Keratinocyte (primary cell): ENCODE data around the gene MTIF2. TPM values are rescaled to one million over a fixed set of nuclear protein-coding genes. Genes with fewer than 3 reads are reported as not detected.
A peak's percentile ranks its signal among the peaks of the same experiment; 100 is the strongest.
"Not testable (repeated sequence)": the region's sequence is repeated elsewhere in the genome, so short reads cannot be mapped to it uniquely, and the experiment has no call there.

Experiments used
- DNase-seq: peaks from one replicate; pipeline ENCODE4 v3.0.0-alpha.2; 2011; ENCODE audit warnings: low read depth, missing footprints, low spot score
- FAIRE-seq: peaks from 2 replicates; lab custom pipeline; 2011; peaks lifted over from hg19 to GRCh38; lab: Jason Lieb, UNC
- H2AFZ ChIP-seq: 2 replicates; pipeline ENCODE4 v1.6.0; 2012; ENCODE audit warnings: low read length, control low read depth, inconsistent platforms; ENCODE audit not compliant: control insufficient read depth
- H3K27ac ChIP-seq: 2 replicates; pipeline ENCODE4 v1.5.1; 2011; ENCODE audit warnings: low read length; ENCODE audit not compliant: control insufficient read depth, insufficient read depth
- H3K27me3 ChIP-seq: 3 replicates; pipeline ENCODE4 v1.6.0; 2011; ENCODE audit warnings: low read length; ENCODE audit not compliant: control insufficient read depth, insufficient read depth; ENCODE audit errors: extremely low read depth
- H3K36me3 ChIP-seq, 2 experiments: 2 replicates in 1 of 2; 3 replicates in 1 of 2; pipeline ENCODE4 v1.5.1; 2011; ENCODE audit warnings: low read length in 2 of 2, mild to moderate bottlenecking in 1 of 2; ENCODE audit not compliant: control insufficient read depth in 2 of 2, insufficient read depth in 2 of 2; ENCODE audit errors: extremely low read depth in 1 of 2
- H3K4me1 ChIP-seq: 3 replicates; pipeline ENCODE4 v1.5.1; 2011; ENCODE audit warnings: low read length; ENCODE audit not compliant: control insufficient read depth, insufficient read depth; ENCODE audit errors: extremely low read depth
- H3K4me2 ChIP-seq: 3 replicates; pipeline ENCODE4 v1.6.0; 2011; ENCODE audit warnings: low read depth, low read length; ENCODE audit not compliant: control insufficient read depth, insufficient read depth; ENCODE audit errors: extremely low read depth
- H3K4me3 ChIP-seq, 3 experiments: fragments of 200-600 bp in 1 of 3; sonication (generic) in 1 of 3; 2 replicates in 2 of 3; 3 replicates in 1 of 3; pipeline ENCODE4 v1.5.1; 2011 to 2016; ENCODE audit warnings: low read length in 3 of 3, mild to moderate bottlenecking in 3 of 3, control low read depth in 2 of 3, inconsistent platforms in 1 of 3, low read depth in 1 of 3, mixed read lengths in 1 of 3, mixed run types in 1 of 3, moderate library complexity in 1 of 3; ENCODE audit not compliant: control insufficient read depth in 2 of 3, insufficient read depth in 2 of 3; ENCODE audit errors: extremely low read depth in 1 of 3
- H3K79me2 ChIP-seq: 2 replicates; pipeline ENCODE4 v1.6.0; 2012; ENCODE audit warnings: low read length; ENCODE audit not compliant: control insufficient read depth, insufficient read depth
- H3K9ac ChIP-seq: 3 replicates; pipeline ENCODE4 v1.6.0; 2011; ENCODE audit warnings: low read length; ENCODE audit not compliant: control insufficient read depth, insufficient read depth; ENCODE audit errors: extremely low read depth
- H3K9me1 ChIP-seq: 3 replicates; pipeline ENCODE4 v1.6.0; 2011; ENCODE audit warnings: low read length; ENCODE audit not compliant: control insufficient read depth, insufficient read depth; ENCODE audit errors: extremely low read depth
- H3K9me3 ChIP-seq: 2 replicates; pipeline ENCODE4 v1.5.1; 2012; ENCODE audit warnings: low read depth, low read length; ENCODE audit not compliant: control insufficient read depth
- H4K20me1 ChIP-seq: 3 replicates; pipeline ENCODE4 v1.6.0; 2011; ENCODE audit warnings: low read length; ENCODE audit not compliant: control insufficient read depth, insufficient read depth; ENCODE audit errors: extremely low read depth
- CTCF ChIP-seq, 3 experiments: IDR thresholded peaks in 1 of 3; conservative IDR thresholded peaks in 1 of 3; optimal IDR thresholded peaks in 1 of 3; 2 replicates in 2 of 3; 3 replicates in 1 of 3; pipeline versions ENCODE3 to v1.5.1; 2011; ENCODE audit warnings: low read length in 3 of 3, mild to moderate bottlenecking in 3 of 3, moderate library complexity in 2 of 3, control low read depth in 1 of 3, inconsistent platforms in 1 of 3; ENCODE audit not compliant: insufficient read depth in 2 of 3; ENCODE audit errors: extremely low read depth in 1 of 3
- EZH2 ChIP-seq: IDR thresholded peaks from one replicate; pipeline ENCODE4 v1.6.1; 2012; ENCODE audit warnings: inconsistent platforms, mild to moderate bottlenecking, low read length, moderate library complexity
- dilution Hi-C: fragments of 300-500 bp; cut with MboI; formaldehyde crosslinking; loops from one replicate; pipeline ENCODE4 v1.7.0; 2020; ENCODE audit warnings: low sequenced_read_pairs; ENCODE audit not compliant: extremely low pct_ligation_motif_present
- polyA plus RNA-seq, 5 experiments: library from polyadenylated mRNA; depleted of rRNA in 3 of 5; stranded (reverse) in 3 of 5; stranded (forward) in 1 of 5; unstranded in 1 of 5; fragments of >200 nt; gene quantifications; 1 replicate in 1 of 5; 2 replicates in 3 of 5; 3 replicates in 1 of 5; pipeline versions ENCODE4 v1.2.1 to v1.2.3, GENCODE V29; 2011 to 2012; ENCODE audit warnings: missing spikeins in 2 of 5, low read depth in 1 of 5, low replicate concordance in 1 of 5

MTIF2 gene
- polyA plus RNA-seq, 1 donor (not counting 4 experiments of a cell fraction or from before 2014, with no cell fraction given), result 38.9 TPM

GRCh38 chr2:55282110-55282917 is 13.3 kb upstream of the MTIF2 start:
- Histone ChIP-seq H2AFZ (peak overlapping the region; percentile 92), H3K27ac (peak overlapping the region; percentile 53), H3K4me2 (peak overlapping the region; percentile 87), H3K36me3 (no peaks in the 10 kb centered on the region), H3K9me1 (no peaks in the 10 kb centered on the region), H3K4me3 (peak overlapping the region; percentile 44 to 65 (median 62)), H3K27me3 (no peaks in the 10 kb centered on the region), H3K9me3 (no peaks in the 10 kb centered on the region), H3K79me2 (no peaks in the 10 kb centered on the region), H3K4me1 (peaks cover 14% of the 10 kb centered on the region), H3K9ac (peak overlapping the region; percentile 73), H4K20me1 (no peaks in the 10 kb centered on the region)
- FAIRE-seq, result no peak
- no peak for TF ChIP-seq EZH2
- TF ChIP-seq CTCF (optimal IDR thresholded peaks at IDR 0.05 in 1 of 3, IDR thresholded peaks at IDR 0.05 in 1 of 3, conservative IDR thresholded peaks at IDR 0.05 in 1 of 3; ENCODE audit: extremely low read depth in 1 of 3, insufficient read depth in 2 of 3, low read length in 3 of 3), result no peak
- dilution Hi-C loops, result no loop called here
- no peak for DNase-seq

- H3K79me2 ChIP-seq, H3K27me3 ChIP-seq, H3K36me3 ChIP-seq, H3K4me3 ChIP-seq, DNase-seq, H4K20me1 ChIP-seq, H3K9me1 ChIP-seq, H3K9me3 ChIP-seq, FAIRE-seq, H3K9ac ChIP-seq, dilution Hi-C loops: not testable (repeated sequence)
- Histone ChIP-seq H3K4me1 (peaks cover 14% of the 10 kb centered on the region), H2AFZ (peak overlapping the region; percentile 32), H3K4me2 (peak overlapping the region; percentile 87), H3K27ac (peak overlapping the region; percentile 18)
Observed at GRCh38 chr2:55280851-55281546, 12.0 kb upstream of the MTIF2 start.

GRCh38 chr2:55279859-55280424 is 10.9 kb upstream of the MTIF2 start:
- H3K9me3 ChIP-seq, dilution Hi-C loops, H2AFZ ChIP-seq, H3K79me2 ChIP-seq, DNase-seq, H4K20me1 ChIP-seq, H3K4me3 ChIP-seq, H3K27ac ChIP-seq, FAIRE-seq, H3K36me3 ChIP-seq, H3K9me1 ChIP-seq, H3K27me3 ChIP-seq, H3K9ac ChIP-seq: not testable (repeated sequence)
- Histone ChIP-seq H3K4me1 (peaks cover 14% of the 10 kb centered on the region), H3K4me2 (peak overlapping the region; percentile 87)

- H3K4me2 ChIP-seq, dilution Hi-C loops, H3K9me1 ChIP-seq, H3K36me3 ChIP-seq, H3K4me3 ChIP-seq, H2AFZ ChIP-seq, H4K20me1 ChIP-seq, H3K9me3 ChIP-seq, H3K79me2 ChIP-seq, FAIRE-seq, H3K27me3 ChIP-seq, DNase-seq, H3K9ac ChIP-seq, H3K27ac ChIP-seq: not testable (repeated sequence)
- H3K4me1 ChIP-seq, result peaks cover 14% of the 10 kb centered on the region
Observed at GRCh38 chr2:55279214-55279835, 10.3 kb upstream of the MTIF2 start.
